ENCODE data around the gene TPBG. TPM values are rescaled to one million over a fixed set of nuclear protein-coding genes. Genes with fewer than 3 reads are reported as not detected.

The TPBG gene
- total RNA-seq = 23.8 TPM

GRCh38 chr6:82363428-82364086 lies at the start of gene TPBG:
Gene TPBG (plus strand): TSS chr6:82363817. CDS start chr6:82364962, 1,145 bp downstream.
- TF ChIP-seq POLR2A (IDR thresholded peaks at IDR 0.05) (peak in 1 of 2 donors; percentile 41), CTCF (IDR thresholded peaks at IDR 0.05) (no peak), POLR2AphosphoS5 (IDR thresholded peaks at IDR 0.05; ENCODE audit: insufficient read depth in 1 of 2, low read depth in 1 of 2) (peak in 1 of 2 donors; percentile 82)
- DNase-seq (ENCODE audit: extremely low spot score in 2 of 2) = no peak

GRCh38 chr6:82322386-82322785 lies 41.2 kb upstream of the TPBG start:
- Histone ChIP-seq H3K36me3 (no peaks in the 10 kb centered on the region), H3K4me3 (no peak overlapping the region), H3K9me3 (no peaks in the 10 kb centered on the region), H3K4me1 (no peaks in the 10 kb centered on the region), H3K27me3 (no peaks in the 10 kb centered on the region), H3K27ac (no peak overlapping the region)
- TF ChIP-seq CTCF (IDR thresholded peaks at IDR 0.05) (no peak), POLR2AphosphoS5 (IDR thresholded peaks at IDR 0.05; ENCODE audit: insufficient read depth in 1 of 2, low read depth in 1 of 2) (no peak), POLR2A (IDR thresholded peaks at IDR 0.05) (no peak)
- intact Hi-C loops (cut with DNase I) = no loop called here
- DNase-seq (ENCODE audit: extremely low spot score in 2 of 2) = no peak

More at GRCh38 chr6:82363428-82364086, at the start of gene TPBG:
- Histone ChIP-seq H3K9me3 (no peaks in the 10 kb centered on the region), H3K4me1 (peaks cover 16% of the 10 kb centered on the region), H3K27ac (peak within 1 kb of the TSS; percentile 86), H3K36me3 (no peaks in the 10 kb centered on the region), H3K4me3 (peak within 1 kb of the TSS; percentile 62 to 84), H3K27me3 (no peaks in the 10 kb centered on the region)
- intact Hi-C loops (cut with DNase I) = no loop called here

- Histone ChIP-seq H3K27me3 (no peaks in the 10 kb centered on the region), H3K4me1 (peaks cover 9% of the 10 kb centered on the region), H3K36me3 (no peaks in the 10 kb centered on the region), H3K9me3 (no peaks in the 10 kb centered on the region), H3K27ac (no peak overlapping the region), H3K4me3 (no peak overlapping the region)
- intact Hi-C loops (cut with DNase I) = no loop called here
- TF ChIP-seq POLR2AphosphoS5 (IDR thresholded peaks at IDR 0.05; ENCODE audit: insufficient read depth in 1 of 2, low read depth in 1 of 2) (no peak), CTCF (IDR thresholded peaks at IDR 0.05) (no peak), POLR2A (IDR thresholded peaks at IDR 0.05) (no peak)
- DNase-seq (ENCODE audit: extremely low spot score in 2 of 2) = no peak
Measured at GRCh38 chr6:82329766-82330165, 33.9 kb upstream of the TPBG start.

GRCh38 chr6:82330171-82330804 lies 33.3 kb upstream of the TPBG start:
- intact Hi-C loops (cut with DNase I) = no loop called here
- no peaks in the 10 kb centered on the region for H3K36me3 ChIP-seq

More at GRCh38 chr6:82330171-82330804, 33.3 kb upstream of the TPBG start:
- TF ChIP-seq CTCF (IDR thresholded peaks at IDR 0.05) (no peak), POLR2AphosphoS5 (IDR thresholded peaks at IDR 0.05; ENCODE audit: insufficient read depth in 1 of 2, low read depth in 1 of 2) (no peak), POLR2A (IDR thresholded peaks at IDR 0.05) (no peak)
- DNase-seq (ENCODE audit: extremely low spot score in 2 of 2) = no peak
- H3K4me3 ChIP-seq = no peak overlapping the region
- H3K27me3 ChIP-seq = no peaks in the 10 kb centered on the region
- no peak overlapping the region for H3K27ac ChIP-seq
- peaks cover 9% of the 10 kb centered on the region for H3K4me1 ChIP-seq
- no peaks in the 10 kb centered on the region for H3K9me3 ChIP-seq

Measured in vagina (tissue), 2 donors.